ENCODE results near the gene S100A7.

S100A7 gene

GRCh38 chr1:153460551-153460950, at the start of gene S100A7:
S100A7 (minus strand) TSS chr1:153460651; CDS start chr1:153459013, 1,638 bp downstream.
- Histone ChIP-seq H4K20me1 (no peaks in the 10 kb centered on the region), H3K27ac (no peak within 1 kb of the TSS; a peak in 1 of 22 replicates), H3K9me3 (replicated peaks in 1 of 11) (peaks cover 0 to 2% (median 0%) of the 10 kb centered on the region in 11 experiments; a peak in 3 of 22 replicates), H3K4me2 (peak within 1 kb of the TSS in 4 of 11 experiments; percentile 2 to 58 (median 44); a peak in 5 of 22 replicates), H3K27me3 (no peaks in the 10 kb centered on the region), H3K4me3 (no peak within 1 kb of the TSS), H3K36me3 (no peaks in the 10 kb centered on the region), H3K4me1 (peaks cover 0 to 50% (median 0%) of the 10 kb centered on the region in 10 experiments; a peak in 9 of 20 replicates), H3K9ac (no peak within 1 kb of the TSS)
- no peak for TF ChIP-seq Cebpa-rat (IDR thresholded peaks at IDR 0.05)

GRCh38 chr1:153509729-153510354, 49.4 kb upstream of the S100A7 start:
- Histone ChIP-seq H3K36me3 (no peaks in the 10 kb centered on the region), H3K27me3 (no peaks in the 10 kb centered on the region), H3K4me1 (peaks cover 20 to 67% (median 46%) of the 10 kb centered on the region in 10 experiments), H3K9me3 (replicated peaks in 1 of 11) (no peaks in the 10 kb centered on the region), H3K4me2 (peak overlapping the region in 4 of 11 experiments; percentile 1 to 31 (median 18); a peak in 3 of 22 replicates), H3K9ac (no peak overlapping the region), H3K4me3 (no peak overlapping the region), H4K20me1 (no peaks in the 10 kb centered on the region), H3K27ac (0 out of 22 replicates have a peak overlapping the region, but pooled peaks of 1 of the 11 experiments have one; percentile 33)
- no peak for TF ChIP-seq Cebpa-rat (IDR thresholded peaks at IDR 0.05)

GRCh38 chr1:153509036-153509435, 48.6 kb upstream of the S100A7 start:
- Histone ChIP-seq H3K4me2 (no peak overlapping the region), H3K4me1 (peaks cover 19 to 59% (median 38%) of the 10 kb centered on the region in 10 experiments), H4K20me1 (no peaks in the 10 kb centered on the region), H3K27me3 (no peaks in the 10 kb centered on the region), H3K36me3 (no peaks in the 10 kb centered on the region), H3K4me3 (no peak overlapping the region), H3K9ac (no peak overlapping the region), H3K9me3 (replicated peaks in 1 of 11) (no peaks in the 10 kb centered on the region), H3K27ac (no peak overlapping the region)
- TF ChIP-seq Cebpa-rat (IDR thresholded peaks at IDR 0.05): no peak

GRCh38 chr1:153507926-153508583, 47.6 kb upstream of the S100A7 start:
- no peak for TF ChIP-seq Cebpa-rat (IDR thresholded peaks at IDR 0.05)
- Histone ChIP-seq H3K4me2 (no peak overlapping the region), H3K9ac (peak overlapping the region in 7 of 11 experiments; percentile 3 to 44 (median 23); a peak in 7 of 22 replicates)

GRCh38 chr1:153506831-153507413, 46.5 kb upstream of the S100A7 start:
- H3K4me2 ChIP-seq: peak overlapping the region in 2 of 11 experiments; percentile 15 to 26; a peak in 4 of 22 replicates
- H3K36me3 ChIP-seq: no peaks in the 10 kb centered on the region
- no peaks in the 10 kb centered on the region for H4K20me1 ChIP-seq
- H3K9ac ChIP-seq: 0 out of 22 replicates have a peak overlapping the region, but pooled peaks of 2 of the 11 experiments have one; percentile 2 to 4
- H3K9me3 ChIP-seq (replicated peaks in 1 of 11): no peaks in the 10 kb centered on the region
- H3K4me3 ChIP-seq: no peak overlapping the region
- no peak for TF ChIP-seq Cebpa-rat (IDR thresholded peaks at IDR 0.05)
- no peaks in the 10 kb centered on the region for H3K27me3 ChIP-seq
- 0 out of 22 replicates have a peak overlapping the region, but pooled peaks of 1 of the 11 experiments have one; percentile 2 for H3K27ac ChIP-seq
- peaks cover 11 to 38% (median 20%) of the 10 kb centered on the region in 10 experiments; a peak in 19 of 20 replicates for H3K4me1 ChIP-seq

More at GRCh38 chr1:153507926-153508583, 47.6 kb upstream of the S100A7 start:
- Histone ChIP-seq H3K4me3 (no peak overlapping the region), H3K27ac (peak overlapping the region in 1 of 11 experiments; percentile 19; a peak in 2 of 22 replicates), H3K9me3 (replicated peaks in 1 of 11) (no peaks in the 10 kb centered on the region), H3K27me3 (no peaks in the 10 kb centered on the region), H3K4me1 (peaks cover 15 to 49% (median 28%) of the 10 kb centered on the region in 10 experiments), H4K20me1 (no peaks in the 10 kb centered on the region), H3K36me3 (no peaks in the 10 kb centered on the region)

GRCh38 chr1:153506386-153506785, 45.9 kb upstream of the S100A7 start:
- Histone ChIP-seq H3K27me3 (no peaks in the 10 kb centered on the region), H3K27ac (no peak overlapping the region), H3K4me2 (peak overlapping the region in 2 of 11 experiments; percentile 15 to 26; a peak in 3 of 22 replicates), H3K36me3 (no peaks in the 10 kb centered on the region), H3K9ac (no peak overlapping the region), H3K4me3 (no peak overlapping the region), H4K20me1 (no peaks in the 10 kb centered on the region), H3K4me1 (peaks cover 11 to 33% (median 16%) of the 10 kb centered on the region in 10 experiments; a peak in 19 of 20 replicates), H3K9me3 (replicated peaks in 1 of 11) (no peaks in the 10 kb centered on the region)
- TF ChIP-seq Cebpa-rat (IDR thresholded peaks at IDR 0.05): no peak

GRCh38 chr1:153505576-153505975, 45.1 kb upstream of the S100A7 start:
- TF ChIP-seq Cebpa-rat (IDR thresholded peaks at IDR 0.05): no peak
- Histone ChIP-seq H3K4me3 (no peak overlapping the region), H3K4me1 (peaks cover 7 to 24% (median 9%) of the 10 kb centered on the region in 10 experiments; a peak in 19 of 20 replicates)

GRCh38 chr1:153503766-153504165, 43.3 kb upstream of the S100A7 start:
- no peaks in the 10 kb centered on the region for H3K27me3 ChIP-seq
- H3K4me2 ChIP-seq: no peak overlapping the region
- no peaks in the 10 kb centered on the region for H4K20me1 ChIP-seq
- no peak for TF ChIP-seq Cebpa-rat (IDR thresholded peaks at IDR 0.05)
- H3K4me1 ChIP-seq: peaks cover 0 to 17% (median 4%) of the 10 kb centered on the region in 10 experiments; a peak in 8 of 20 replicates
- H3K36me3 ChIP-seq: no peaks in the 10 kb centered on the region
- no peak overlapping the region for H3K9ac ChIP-seq
- no peaks in the 10 kb centered on the region for H3K9me3 ChIP-seq (replicated peaks in 1 of 11)
- H3K4me3 ChIP-seq: no peak overlapping the region
- H3K27ac ChIP-seq: no peak overlapping the region

More at GRCh38 chr1:153505576-153505975, 45.1 kb upstream of the S100A7 start:
- no peaks in the 10 kb centered on the region for H3K9me3 ChIP-seq (replicated peaks in 1 of 11)
- no peak overlapping the region for H3K9ac ChIP-seq
- H3K27ac ChIP-seq: no peak overlapping the region
- no peaks in the 10 kb centered on the region for H3K27me3 ChIP-seq
- no peak overlapping the region for H3K4me2 ChIP-seq
- H4K20me1 ChIP-seq: no peaks in the 10 kb centered on the region
- H3K36me3 ChIP-seq: no peaks in the 10 kb centered on the region

GRCh38 chr1:153498746-153499145, 38.3 kb upstream of the S100A7 start:
- Histone ChIP-seq H3K4me3 (no peak overlapping the region), H3K4me2 (no peak overlapping the region; a peak in 1 of 22 replicates), H3K27me3 (no peaks in the 10 kb centered on the region), H3K27ac (no peak overlapping the region), H3K4me1 (peaks cover 18 to 29% (median 21%) of the 10 kb centered on the region in 10 experiments), H3K9ac (0 out of 22 replicates have a peak overlapping the region, but pooled peaks of 1 of the 11 experiments have one; percentile 25), H3K36me3 (no peaks in the 10 kb centered on the region), H3K9me3 (replicated peaks in 1 of 11) (no peaks in the 10 kb centered on the region), H4K20me1 (no peaks in the 10 kb centered on the region)
- TF ChIP-seq Cebpa-rat (IDR thresholded peaks at IDR 0.05): no peak

All from BLaER1 treated with 17β-estradiol and CSF1 and Interleukin-3, amounts not matched to agents 10 nM and 100 nM (cell line).